ENCODE measurements around the gene CCDC69. TPM values are rescaled to one million over a fixed set of nuclear protein-coding genes. Genes with fewer than 3 reads are reported as not detected.

CCDC69 gene
- total RNA-seq, 2 experiments from 2014 or later = 68.0 to 68.9 TPM

GRCh38 chr5:151251621-151252020 is 27.7 kb upstream of the CCDC69 start:
- Histone ChIP-seq H3K4me3 (ENCODE audit: low read length) (peak overlapping the region; percentile 32), H3K27me3 (ENCODE audit: control insufficient read depth in 1 of 2, insufficient read depth in 2 of 2, low read length in 2 of 2) (no peaks in the 10 kb centered on the region), H3K9me3 (ENCODE audit: control insufficient read depth in 1 of 2, insufficient read depth in 1 of 2, low read length in 2 of 2) (no peaks in the 10 kb centered on the region), H3K27ac (ENCODE audit: low read depth in 1 of 2, low read length in 2 of 2) (peak overlapping the region; percentile 5 to 68), H3K36me3 (ENCODE audit: insufficient read depth, low read length) (no peaks in the 10 kb centered on the region), H3K4me1 (ENCODE audit: insufficient read depth, low read length) (peaks cover 42% of the 10 kb centered on the region)
- POLR2A ChIA-PET = interaction anchor here (0.8 to 3.5 kb wide), 11 partner anchors 13 to 170 kb away, joined by 4 to 41 read pairs (median 7); partner anchors contain the start of genes CCDC69 and TNIP1
- no peaks in the 10 kb centered on the region for H3K36me3 Mint-ChIP-seq (ENCODE audit: low read depth)
- DNase-seq = no peak
- peaks cover 56% of the 10 kb centered on the region for H3K4me1 Mint-ChIP-seq (ENCODE audit: low read depth)
- no peak for ATAC-seq (ENCODE audit: poor library complexity)
- TF ChIP-seq CTCF (IDR thresholded peaks at IDR 0.05) = no peak
- H3K4me3 Mint-ChIP-seq = peak overlapping the region; percentile 88
- H3K27ac Mint-ChIP-seq = peak overlapping the region; percentile 92
- intact Hi-C loops (cut with DNase I, micrococcal nuclease) = loop anchor here (1.0 to 10.0 kb wide), 10 partner anchors 27 to 1697 kb away; partner anchors contain the start of genes ANXA6 (in 1 of the 2), ATOX1 (in 1 of the 2), CCDC69 (in 1 of the 2) and CSNK1A1 (in 1 of the 2)
- H3K9me3 Mint-ChIP-seq = no peaks in the 10 kb centered on the region
- no peaks in the 10 kb centered on the region for H3K27me3 Mint-ChIP-seq
- CTCF ChIA-PET = interaction anchor here (1.1 to 1.4 kb wide), 2 partner anchors 87 to 136 kb away, joined by 3 read pairs; no protein-coding TSS in a partner anchor

- H3K9me3 ChIP-seq (ENCODE audit: control insufficient read depth in 1 of 2, insufficient read depth in 1 of 2, low read length in 2 of 2) = no peaks in the 10 kb centered on the region
- intact Hi-C loops (cut with DNase I, micrococcal nuclease) = loop anchor here (2.0 to 10.0 kb wide), 7 partner anchors 36 to 1696 kb away; partner anchors contain the start of genes ANXA6 (in 1 of the 2), ATOX1 (in 1 of the 2), CSNK1A1 (in 1 of the 2) and G3BP1 (in 1 of the 2)
- peak overlapping the region; percentile 88 for H3K4me3 Mint-ChIP-seq
- CTCF ChIA-PET = interaction anchor here (1.1 kb wide), 2 partner anchors 12 to 86 kb away, joined by 3 read pairs; no protein-coding TSS in a partner anchor
- no peaks in the 10 kb centered on the region for H3K36me3 ChIP-seq (ENCODE audit: insufficient read depth, low read length)
- DNase-seq (peak in 6 of 14 experiments; percentile 3 to 66 (median 32)), ATAC-seq (ENCODE audit: poor library complexity) (no peak)
- H3K27me3 Mint-ChIP-seq = no peaks in the 10 kb centered on the region
- peak overlapping the region; percentile 32 for H3K4me3 ChIP-seq (ENCODE audit: low read length)
- POLR2A ChIA-PET = interaction anchor here (3.3 to 3.5 kb wide), 2 partner anchors 28 to 37 kb away, joined by 34 to 41 read pairs; partner anchors contain the start of gene CCDC69
- H3K4me1 ChIP-seq (ENCODE audit: insufficient read depth, low read length) = peaks cover 42% of the 10 kb centered on the region
- no peaks in the 10 kb centered on the region for H3K9me3 Mint-ChIP-seq
- peaks cover 53% of the 10 kb centered on the region for H3K4me1 Mint-ChIP-seq (ENCODE audit: low read depth)
- H3K27ac Mint-ChIP-seq = peak overlapping the region; percentile 92
- peak overlapping the region in 1 of 2 donors; percentile 5 for H3K27ac ChIP-seq (ENCODE audit: low read depth in 1 of 2, low read length in 2 of 2)
- no peaks in the 10 kb centered on the region for H3K27me3 ChIP-seq (ENCODE audit: control insufficient read depth in 1 of 2, insufficient read depth in 2 of 2, low read length in 2 of 2)
- no peaks in the 10 kb centered on the region for H3K36me3 Mint-ChIP-seq (ENCODE audit: low read depth)
- TF ChIP-seq CTCF (IDR thresholded peaks at IDR 0.05) = no peak
These were observed 27.2 kb upstream of the CCDC69 start for GRCh38 chr5:151251001-151251551.

- peak overlapping the region; percentile 88 for H3K4me3 Mint-ChIP-seq
These were observed 26.6 kb upstream of the CCDC69 start for GRCh38 chr5:151250346-151251000.

More at GRCh38 chr5:151250346-151251000, 26.6 kb upstream of the CCDC69 start:
- no peak for DNase-seq
- Mint-ChIP-seq H3K27ac (peak overlapping the region; percentile 92), H3K4me1 (ENCODE audit: low read depth) (peaks cover 47% of the 10 kb centered on the region), H3K36me3 (ENCODE audit: low read depth) (no peaks in the 10 kb centered on the region), H3K27me3 (no peaks in the 10 kb centered on the region), H3K9me3 (no peaks in the 10 kb centered on the region)
- Histone ChIP-seq H3K4me1 (ENCODE audit: insufficient read depth, low read length) (peaks cover 42% of the 10 kb centered on the region), H3K27me3 (ENCODE audit: control insufficient read depth in 1 of 2, insufficient read depth in 2 of 2, low read length in 2 of 2) (no peaks in the 10 kb centered on the region), H3K36me3 (ENCODE audit: insufficient read depth, low read length) (no peaks in the 10 kb centered on the region), H3K9me3 (ENCODE audit: control insufficient read depth in 1 of 2, insufficient read depth in 1 of 2, low read length in 2 of 2) (no peaks in the 10 kb centered on the region), H3K4me3 (ENCODE audit: low read length) (peak overlapping the region; percentile 32), H3K27ac (ENCODE audit: low read depth in 1 of 2, low read length in 2 of 2) (peak overlapping the region in 1 of 2 donors; percentile 5)
- intact Hi-C loops (cut with DNase I, micrococcal nuclease) = loop anchor here (2.0 to 10.0 kb wide), 7 partner anchors 36 to 1696 kb away; partner anchors contain the start of genes ANXA6 (in 1 of the 2), ATOX1 (in 1 of the 2), CSNK1A1 (in 1 of the 2) and G3BP1 (in 1 of the 2)
- ChIA-PET POLR2A (interaction anchor here (3.3 to 3.5 kb wide), 2 partner anchors 28 to 36 kb away, joined by 34 to 41 read pairs; partner anchors contain the start of gene CCDC69), CTCF (interaction anchor here (1.1 kb wide), 2 partner anchors 12 to 86 kb away, joined by 3 read pairs; no protein-coding TSS in a partner anchor)
- TF ChIP-seq CTCF (IDR thresholded peaks at IDR 0.05) = no peak
- no peak for ATAC-seq (ENCODE audit: poor library complexity)

Data from CD4-positive, alpha-beta T cell (primary cell).